HepG2 (cell line): ENCODE measurements around the gene TIMP3. TPM values are rescaled to one million over a fixed set of nuclear protein-coding genes. Genes with fewer than 3 reads are reported as not detected.

Experiments
- AGO1 ChIP-seq: fragments of 200-400 bp; formaldehyde crosslinking; IDR thresholded peaks from 2 replicates; pipeline ENCODE4 v1.6.1; 2017; ENCODE audit warnings: mild to moderate bottlenecking, low read depth, low read length, moderate library complexity; ENCODE audit not compliant: poor library complexity, severe bottlenecking
- CHD2 ChIP-seq: IDR thresholded peaks from 2 replicates; pipeline ENCODE4 v1.6.1; 2011; ENCODE audit warnings: low read depth, low read length, improper control_type of control experiment
- E2F5 ChIP-seq: sonication (generic); formaldehyde crosslinking; conservative IDR thresholded peaks from 2 replicates; pipeline ENCODE4 v1.4.0; 2020; ENCODE audit warnings: missing genetic modification reagents
- EHMT2 ChIP-seq: fragments of 200-600 bp; sonication (generic); IDR thresholded peaks from 2 replicates; pipeline ENCODE4 v1.7.0; 2017; ENCODE audit warnings: antibody characterized with exemption, low read depth, low read length, borderline replicate concordance
- HNRNPK ChIP-seq: fragments of 200-400 bp; formaldehyde crosslinking; IDR thresholded peaks from 2 replicates; pipeline ENCODE4 v1.6.1; 2018; ENCODE audit warnings: low read length, low read depth, moderate library complexity, mild to moderate bottlenecking; ENCODE audit not compliant: poor library complexity, severe bottlenecking
- REPIN1 ChIP-seq: sonication (generic); formaldehyde crosslinking; IDR thresholded peaks from 2 replicates; pipeline ENCODE4 v1.8.0; 2022; ENCODE audit warnings: missing genetic modification reagents, low read depth, mild to moderate bottlenecking, borderline replicate concordance
- RFXANK ChIP-seq: IDR thresholded peaks from 2 replicates; pipeline ENCODE4 v1.6.1; 2016
- ZFP36L2 ChIP-seq: sonication (generic); formaldehyde crosslinking; IDR thresholded peaks from 2 replicates; pipeline ENCODE4 v1.4.0; 2020; ENCODE audit warnings: missing genetic modification reagents
- ZFP82 ChIP-seq: sonication (generic); formaldehyde crosslinking; IDR thresholded peaks from 2 replicates; pipeline ENCODE4 v1.5.1; 2020; ENCODE audit warnings: mild to moderate bottlenecking, missing genetic modification reagents, borderline replicate concordance
- ZNF17 ChIP-seq: sonication (generic); formaldehyde crosslinking; IDR thresholded peaks from 2 replicates; pipeline ENCODE4 v1.5.0; 2020; ENCODE audit warnings: mild to moderate bottlenecking, missing genetic modification reagents
- ZNF883 ChIP-seq: sonication (generic); formaldehyde crosslinking; IDR thresholded peaks from 2 replicates; pipeline ENCODE4 v1.5.1; 2020; ENCODE audit warnings: mild to moderate bottlenecking, missing genetic modification reagents; ENCODE audit errors: not compliant biosample characterization
- polyA plus RNA-seq, 8 experiments: library from polyadenylated mRNA; depleted of rRNA in 3 of 8; stranded (reverse) in 7 of 8; unstranded in 1 of 8; fragments of >200 nt; fragmentation: Illumina TruSeq in 4 of 8; extraction: Trizol in 4 of 8; gene quantifications; 2 replicates each; pipeline versions ENCODE4 v1.2.1 to v1.2.3, GENCODE V29; 2011 to 2016; ENCODE audit warnings: low read depth in 4 of 8, missing spikeins in 1 of 8, mixed read lengths in 1 of 8; ENCODE audit not compliant: insufficient read depth in 1 of 8
- total RNA-seq, 5 experiments: library from RNA; depleted of rRNA; stranded (reverse); fragments of >200 nt; fragmentation: Illumina TruSeq; extraction: Trizol; gene quantifications; 2 replicates each; pipeline ENCODE4 v1.2.3, GENCODE V29; 2016; ENCODE audit warnings: low read depth in 1 of 5
- TF ChIP-seq, protein P1 (sequence below): sonication (generic); formaldehyde crosslinking; IDR thresholded peaks from 2 replicates; pipeline ENCODE4 v1.5.0; 2020; ENCODE audit warnings: mild to moderate bottlenecking, missing genetic modification reagents, borderline replicate concordance
- TF ChIP-seq, protein P2 (sequence below): sonication (generic); formaldehyde crosslinking; IDR thresholded peaks from 2 replicates; pipeline ENCODE4 v1.4.0; 2020; ENCODE audit warnings: mild to moderate bottlenecking, missing genetic modification reagents
- TF ChIP-seq, protein P3 (sequence below): sonication (generic); formaldehyde crosslinking; IDR thresholded peaks from 2 replicates; pipeline ENCODE4 v1.8.0; 2022; ENCODE audit warnings: missing genetic modification reagents, mild to moderate bottlenecking, inconsistent platforms, borderline replicate concordance
- TF ChIP-seq, protein P4 (sequence below): sonication (generic); formaldehyde crosslinking; IDR thresholded peaks from 2 replicates; pipeline ENCODE4 v1.8.0; 2023; ENCODE audit warnings: mild to moderate bottlenecking, missing genetic modification reagents

TIMP3 gene
- total and polyA plus RNA-seq, 2 of the 13 experiments (the other 11 are each of a cell fraction or from before 2014, with no cell fraction given), result 57.3 to 86.6 TPM

DNA sequence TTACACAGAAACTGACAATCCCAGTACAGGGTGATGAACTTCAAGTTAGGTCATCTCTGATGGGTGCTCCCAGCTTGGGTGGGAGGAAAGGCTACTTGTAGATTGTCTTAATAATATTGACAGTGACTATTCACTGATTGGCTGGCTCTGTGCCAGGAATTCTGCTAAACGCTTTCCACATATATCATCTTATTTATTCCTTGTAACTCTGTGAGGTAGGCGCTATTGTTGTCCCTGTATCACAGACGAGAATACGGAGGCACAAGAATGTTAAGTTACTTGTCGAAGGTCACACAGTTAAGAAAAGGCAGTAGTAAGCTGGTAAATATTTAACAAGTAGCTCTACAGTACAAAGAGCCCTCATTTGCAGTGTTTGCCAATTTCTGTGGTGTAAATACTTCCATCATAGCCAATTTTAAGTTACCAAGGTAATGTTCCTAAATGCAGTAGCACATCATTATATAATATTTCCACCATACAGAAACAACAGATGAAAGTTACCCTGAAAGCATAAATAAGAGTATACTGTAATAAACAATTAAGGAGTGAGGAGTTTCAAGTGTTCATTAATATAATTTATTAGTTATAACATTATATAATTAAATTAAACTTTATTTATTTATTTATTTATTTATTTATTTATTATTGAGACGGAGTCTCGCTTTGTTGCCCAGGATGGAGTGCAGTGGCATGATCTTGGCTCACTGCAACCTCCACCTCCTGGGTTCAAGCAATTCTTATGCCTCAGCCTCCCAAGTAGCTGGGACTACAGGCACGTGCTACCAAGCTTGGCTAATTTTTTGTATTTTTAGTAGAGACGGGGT is 11.5 kb upstream of the TIMP3 start (continued):
- TF ChIP-seq, protein P1, sequence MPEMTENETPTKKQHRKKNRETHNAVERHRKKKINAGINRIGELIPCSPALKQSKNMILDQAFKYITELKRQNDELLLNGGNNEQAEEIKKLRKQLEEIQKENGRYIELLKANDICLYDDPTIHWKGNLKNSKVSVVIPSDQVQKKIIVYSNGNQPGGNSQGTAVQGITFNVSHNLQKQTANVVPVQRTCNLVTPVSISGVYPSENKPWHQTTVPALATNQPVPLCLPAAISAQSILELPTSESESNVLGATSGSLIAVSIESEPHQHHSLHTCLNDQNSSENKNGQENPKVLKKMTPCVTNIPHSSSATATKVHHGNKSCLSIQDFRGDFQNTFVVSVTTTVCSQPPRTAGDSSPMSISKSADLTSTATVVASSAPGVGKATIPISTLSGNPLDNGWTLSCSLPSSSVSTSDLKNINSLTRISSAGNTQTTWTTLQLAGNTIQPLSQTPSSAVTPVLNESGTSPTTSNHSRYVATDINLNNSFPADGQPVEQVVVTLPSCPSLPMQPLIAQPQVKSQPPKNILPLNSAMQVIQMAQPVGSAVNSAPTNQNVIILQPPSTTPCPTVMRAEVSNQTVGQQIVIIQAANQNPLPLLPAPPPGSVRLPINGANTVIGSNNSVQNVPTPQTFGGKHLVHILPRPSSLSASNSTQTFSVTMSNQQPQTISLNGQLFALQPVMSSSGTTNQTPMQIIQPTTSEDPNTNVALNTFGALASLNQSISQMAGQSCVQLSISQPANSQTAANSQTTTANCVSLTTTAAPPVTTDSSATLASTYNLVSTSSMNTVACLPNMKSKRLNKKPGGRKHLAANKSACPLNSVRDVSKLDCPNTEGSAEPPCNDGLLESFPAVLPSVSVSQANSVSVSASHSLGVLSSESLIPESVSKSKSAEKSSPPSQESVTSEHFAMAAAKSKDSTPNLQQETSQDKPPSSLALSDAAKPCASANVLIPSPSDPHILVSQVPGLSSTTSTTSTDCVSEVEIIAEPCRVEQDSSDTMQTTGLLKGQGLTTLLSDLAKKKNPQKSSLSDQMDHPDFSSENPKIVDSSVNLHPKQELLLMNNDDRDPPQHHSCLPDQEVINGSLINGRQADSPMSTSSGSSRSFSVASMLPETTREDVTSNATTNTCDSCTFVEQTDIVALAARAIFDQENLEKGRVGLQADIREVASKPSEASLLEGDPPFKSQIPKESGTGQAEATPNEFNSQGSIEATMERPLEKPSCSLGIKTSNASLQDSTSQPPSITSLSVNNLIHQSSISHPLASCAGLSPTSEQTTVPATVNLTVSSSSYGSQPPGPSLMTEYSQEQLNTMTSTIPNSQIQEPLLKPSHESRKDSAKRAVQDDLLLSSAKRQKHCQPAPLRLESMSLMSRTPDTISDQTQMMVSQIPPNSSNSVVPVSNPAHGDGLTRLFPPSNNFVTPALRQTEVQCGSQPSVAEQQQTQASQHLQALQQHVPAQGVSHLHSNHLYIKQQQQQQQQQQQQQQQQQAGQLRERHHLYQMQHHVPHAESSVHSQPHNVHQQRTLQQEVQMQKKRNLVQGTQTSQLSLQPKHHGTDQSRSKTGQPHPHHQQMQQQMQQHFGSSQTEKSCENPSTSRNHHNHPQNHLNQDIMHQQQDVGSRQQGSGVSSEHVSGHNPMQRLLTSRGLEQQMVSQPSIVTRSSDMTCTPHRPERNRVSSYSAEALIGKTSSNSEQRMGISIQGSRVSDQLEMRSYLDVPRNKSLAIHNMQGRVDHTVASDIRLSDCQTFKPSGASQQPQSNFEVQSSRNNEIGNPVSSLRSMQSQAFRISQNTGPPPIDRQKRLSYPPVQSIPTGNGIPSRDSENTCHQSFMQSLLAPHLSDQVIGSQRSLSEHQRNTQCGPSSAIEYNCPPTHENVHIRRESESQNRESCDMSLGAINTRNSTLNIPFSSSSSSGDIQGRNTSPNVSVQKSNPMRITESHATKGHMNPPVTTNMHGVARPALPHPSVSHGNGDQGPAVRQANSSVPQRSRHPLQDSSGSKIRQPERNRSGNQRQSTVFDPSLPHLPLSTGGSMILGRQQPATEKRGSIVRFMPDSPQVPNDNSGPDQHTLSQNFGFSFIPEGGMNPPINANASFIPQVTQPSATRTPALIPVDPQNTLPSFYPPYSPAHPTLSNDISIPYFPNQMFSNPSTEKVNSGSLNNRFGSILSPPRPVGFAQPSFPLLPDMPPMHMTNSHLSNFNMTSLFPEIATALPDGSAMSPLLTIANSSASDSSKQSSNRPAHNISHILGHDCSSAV (CRISPR knock-in tag), result no peak
- TF ChIP-seq, protein P2, sequence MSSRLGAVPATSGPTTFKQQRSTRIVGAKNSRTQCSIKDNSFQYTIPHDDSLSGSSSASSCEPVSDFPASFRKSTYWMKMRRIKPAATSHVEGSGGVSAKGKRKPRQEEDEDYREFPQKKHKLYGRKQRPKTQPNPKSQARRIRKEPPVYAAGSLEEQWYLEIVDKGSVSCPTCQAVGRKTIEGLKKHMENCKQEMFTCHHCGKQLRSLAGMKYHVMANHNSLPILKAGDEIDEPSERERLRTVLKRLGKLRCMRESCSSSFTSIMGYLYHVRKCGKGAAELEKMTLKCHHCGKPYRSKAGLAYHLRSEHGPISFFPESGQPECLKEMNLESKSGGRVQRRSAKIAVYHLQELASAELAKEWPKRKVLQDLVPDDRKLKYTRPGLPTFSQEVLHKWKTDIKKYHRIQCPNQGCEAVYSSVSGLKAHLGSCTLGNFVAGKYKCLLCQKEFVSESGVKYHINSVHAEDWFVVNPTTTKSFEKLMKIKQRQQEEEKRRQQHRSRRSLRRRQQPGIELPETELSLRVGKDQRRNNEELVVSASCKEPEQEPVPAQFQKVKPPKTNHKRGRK (CRISPR knock-in tag), result no peak
- TF ChIP-seq EHMT2 (peak; percentile 50; the same call in 1 of the 2 replicates), ZNF883 (CRISPR knock-in tag) (no peak), RFXANK (CRISPR knock-in tag) (no peak), AGO1 (no peak), HNRNPK (no peak), ZNF17 (CRISPR knock-in tag) (no peak), ZFP82 (CRISPR knock-in tag) (no peak), REPIN1 (CRISPR knock-in tag) (no peak), CHD2 (no peak), E2F5 (CRISPR knock-in tag) (no peak), ZFP36L2 (CRISPR knock-in tag) (no peak)
- TF ChIP-seq, protein P3, sequence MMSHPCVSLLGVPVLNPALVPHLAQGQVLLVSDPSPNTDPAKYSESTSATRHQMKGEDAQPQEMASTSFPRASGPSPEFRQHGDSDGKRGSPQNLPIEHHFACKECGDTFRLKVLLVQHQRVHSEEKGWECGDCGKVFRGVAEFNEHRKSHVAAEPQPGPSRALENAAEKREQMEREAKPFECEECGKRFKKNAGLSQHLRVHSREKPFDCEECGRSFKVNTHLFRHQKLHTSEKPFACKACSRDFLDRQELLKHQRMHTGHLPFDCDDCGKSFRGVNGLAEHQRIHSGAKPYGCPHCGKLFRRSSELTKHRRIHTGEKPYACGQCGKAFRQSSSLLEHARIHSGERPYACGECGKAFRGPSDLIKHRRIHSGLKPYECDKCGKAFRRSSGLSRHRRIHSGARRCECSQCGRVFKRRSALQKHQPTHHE (CRISPR knock-in tag), result no peak
- TF ChIP-seq, protein P4, sequence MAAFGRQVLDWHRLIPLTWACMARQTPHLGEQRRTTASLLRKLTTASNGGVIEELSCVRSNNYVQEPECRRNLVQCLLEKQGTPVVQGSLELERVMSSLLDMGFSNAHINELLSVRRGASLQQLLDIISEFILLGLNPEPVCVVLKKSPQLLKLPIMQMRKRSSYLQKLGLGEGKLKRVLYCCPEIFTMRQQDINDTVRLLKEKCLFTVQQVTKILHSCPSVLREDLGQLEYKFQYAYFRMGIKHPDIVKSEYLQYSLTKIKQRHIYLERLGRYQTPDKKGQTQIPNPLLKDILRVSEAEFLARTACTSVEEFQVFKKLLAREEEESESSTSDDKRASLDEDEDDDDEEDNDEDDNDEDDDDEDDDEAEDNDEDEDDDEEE (CRISPR knock-in tag), result no peak
